Fibroblast of the conjunctiva (primary cell): ENCODE measurements around the gene OCA2.

Experiments
- DNase-seq: peaks from one replicate; pipeline ENCODE4 v3.0.0-alpha.2; 2010; ENCODE audit warnings: low read depth

The OCA2 gene

DNA sequence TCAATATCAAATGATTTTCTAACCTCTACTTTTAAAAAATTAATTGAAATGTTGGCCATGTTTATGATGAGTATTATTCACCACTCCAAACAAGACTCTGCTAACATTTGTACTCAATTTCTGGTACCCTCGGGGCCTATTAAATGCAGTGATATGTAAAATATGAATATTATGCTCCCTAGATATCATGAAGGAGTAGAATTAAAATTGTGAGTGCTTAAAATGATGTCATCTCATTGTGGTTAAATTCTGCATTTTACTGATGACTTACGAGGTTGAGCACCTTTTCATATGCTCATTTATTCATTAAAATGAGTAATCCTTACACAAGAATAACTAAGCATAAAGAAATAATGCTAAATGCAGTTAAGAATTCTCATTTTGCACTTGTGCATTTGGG is 159.9 kb downstream of the OCA2 start:
- DNase-seq = no peak

GRCh38 chr15:27937851-27938250 is 161.3 kb downstream of the OCA2 start:
- no peak for DNase-seq

GRCh38 chr15:27936164-27936563 is 163.0 kb downstream of the OCA2 start:
- DNase-seq = no peak

DNA sequence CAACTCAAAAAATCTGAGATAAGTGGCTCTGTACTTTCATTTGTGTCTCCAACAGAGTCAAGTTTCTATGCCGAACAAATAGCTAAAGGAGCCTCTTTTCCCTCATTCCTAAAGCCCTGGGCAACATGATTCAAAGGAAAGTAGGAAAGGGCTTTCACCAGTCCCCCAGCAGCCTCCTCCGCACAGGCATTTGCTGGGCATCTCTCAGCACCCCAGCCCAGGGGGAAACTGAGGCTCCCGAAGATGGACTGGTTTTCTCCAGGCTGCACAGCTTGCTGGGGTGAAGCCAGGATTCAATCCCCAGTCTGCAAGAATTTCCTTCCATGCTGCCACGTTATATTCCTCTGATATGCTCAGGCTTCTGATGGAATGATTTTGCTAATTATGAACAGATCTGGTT is 163.8 kb downstream of the OCA2 start:
- DNase-seq = no peak

DNA sequence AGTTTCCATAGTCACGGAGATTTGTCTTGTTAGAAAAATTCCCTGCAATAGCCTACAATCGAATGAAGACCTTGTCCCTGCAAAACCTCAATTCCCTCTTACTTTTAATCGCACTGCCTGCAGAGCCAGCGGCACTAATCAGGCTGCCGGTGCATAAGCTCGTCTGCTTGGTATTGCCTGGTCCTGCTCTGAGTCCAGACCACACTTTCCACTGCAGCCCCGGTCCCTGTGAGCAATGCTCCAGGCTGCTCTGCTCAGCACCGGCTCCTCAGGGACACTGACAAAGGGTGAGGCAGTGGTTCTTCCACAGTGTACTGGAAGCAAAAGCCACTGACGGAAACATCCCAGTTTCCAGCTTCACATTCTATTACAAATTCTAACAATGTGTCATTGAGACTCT is 164.3 kb downstream of the OCA2 start:
- no peak for DNase-seq

DNA sequence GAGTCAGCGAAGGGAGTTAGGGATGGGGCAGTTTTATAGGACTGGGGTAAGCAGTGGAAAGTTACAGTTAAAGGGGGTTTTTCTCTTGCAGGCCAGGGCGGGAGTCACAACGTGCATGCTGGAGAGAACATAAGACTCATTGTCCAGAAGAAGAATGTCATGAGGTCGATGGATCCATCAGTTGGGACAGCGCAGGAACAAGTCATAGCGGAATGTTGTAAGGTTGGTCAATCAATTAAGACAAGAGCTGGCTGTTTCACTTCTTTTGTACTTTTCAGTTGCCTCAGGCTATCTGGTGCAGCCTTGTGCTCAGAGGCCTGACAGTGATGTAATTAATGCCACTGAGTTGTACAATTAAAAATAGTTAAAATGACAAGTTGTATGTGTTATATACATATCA is 165.6 kb downstream of the OCA2 start:
- no peak for DNase-seq

- DNase-seq = no peak
Observed at GRCh38 chr15:27932600-27932999, 166.5 kb downstream of the OCA2 start.

DNA sequence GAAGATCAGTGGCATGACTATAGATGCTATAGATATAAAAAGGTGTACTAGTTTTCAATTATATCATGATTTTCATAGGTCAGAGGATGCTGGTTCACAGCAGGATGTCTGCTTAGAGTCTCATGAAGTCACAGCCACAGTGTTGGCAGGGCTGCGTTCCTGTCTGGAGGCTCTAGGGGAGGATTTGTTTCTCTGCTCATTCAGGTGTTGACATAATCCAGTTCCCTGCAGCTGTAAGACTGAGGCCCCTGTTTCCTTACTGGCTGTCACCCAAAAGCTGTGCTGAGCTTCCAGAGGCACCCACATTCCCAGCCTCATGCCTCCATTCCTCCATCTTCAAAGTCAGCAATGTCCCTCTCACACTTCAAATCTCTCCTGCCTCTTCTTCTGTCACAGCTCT is 170.7 kb downstream of the OCA2 start:
- no peak for DNase-seq

- no peak for DNase-seq
Observed at GRCh38 chr15:27912283-27912682, 186.8 kb downstream of the OCA2 start.

DNA sequence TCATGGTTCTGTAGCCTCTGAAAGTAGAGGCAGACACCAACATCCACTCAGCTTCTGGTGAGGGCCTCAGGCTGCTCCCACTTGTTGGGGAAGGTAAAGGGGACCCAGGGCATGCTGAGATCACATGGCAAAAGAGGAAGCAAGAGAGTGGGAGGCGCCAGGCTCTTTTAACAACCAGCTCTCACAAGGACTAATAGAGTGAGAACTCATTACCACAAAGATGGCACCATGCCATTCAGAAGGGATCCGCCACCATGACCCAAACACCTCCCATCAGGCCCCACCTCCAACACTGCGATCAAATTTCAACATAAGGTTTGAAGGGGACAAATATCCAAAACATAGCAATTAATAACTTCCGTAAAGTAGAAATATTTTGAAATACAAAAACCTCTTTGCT is 192.3 kb downstream of the OCA2 start:
- DNase-seq = no peak

DNA sequence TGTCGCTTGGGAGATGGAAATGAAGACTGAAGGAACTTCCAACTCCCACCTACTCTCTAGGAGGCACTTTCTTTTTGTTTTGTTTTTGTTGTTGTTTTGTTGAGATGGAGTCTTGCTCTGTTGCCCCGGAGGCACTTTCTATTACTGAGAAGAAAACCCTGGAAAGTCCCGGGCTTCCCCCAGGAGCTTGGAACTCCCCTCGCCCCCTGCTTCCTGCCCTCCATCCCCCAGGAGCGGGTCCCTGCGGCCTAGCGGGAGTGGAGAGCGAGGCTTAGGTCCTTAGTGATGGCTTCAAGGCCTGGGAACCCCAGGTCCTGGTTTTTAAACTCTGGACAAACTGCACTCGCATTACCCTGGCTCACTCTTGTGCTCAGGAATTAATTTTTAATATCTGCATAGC is 195.7 kb downstream of the OCA2 start:
- DNase-seq = no peak

- no peak for DNase-seq
Observed at GRCh38 chr15:27902680-27903385, 196.3 kb downstream of the OCA2 start.

DNA sequence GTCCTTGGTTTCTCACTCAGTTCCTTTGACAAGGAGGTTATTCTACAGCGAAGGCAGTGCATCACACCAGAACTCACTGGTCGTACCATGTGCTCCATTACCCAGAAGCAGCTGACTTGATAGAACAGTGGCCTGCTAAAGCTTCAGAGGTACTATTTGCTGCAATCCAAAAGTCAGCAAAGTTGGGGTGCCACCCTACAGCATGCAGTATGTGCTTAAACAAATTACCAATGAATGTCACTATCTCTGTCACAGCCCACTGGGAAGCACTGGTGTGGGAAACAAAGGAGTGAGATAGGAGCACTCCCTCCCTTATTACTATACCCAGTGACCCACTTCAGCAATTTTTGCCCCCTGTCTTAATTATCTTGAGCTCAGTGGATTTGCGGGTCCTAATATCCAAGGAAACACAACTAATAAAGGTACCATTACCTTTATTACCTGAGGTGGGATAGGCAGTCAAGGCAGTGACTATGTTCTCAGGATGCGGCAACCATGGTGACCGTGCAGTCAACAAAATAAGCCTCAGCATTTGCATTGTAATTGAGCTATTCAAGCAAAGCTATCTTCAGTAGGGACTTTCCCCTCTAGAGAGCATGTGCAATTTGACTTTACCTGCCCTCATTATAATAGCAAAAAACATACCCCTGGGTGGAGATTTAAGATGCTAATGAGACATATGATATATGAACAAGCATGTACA is 199.4 kb downstream of the OCA2 start:
- no peak for DNase-seq

- no peak for DNase-seq
Observed at GRCh38 chr15:27897481-27897880, 201.6 kb downstream of the OCA2 start.

- DNase-seq = no peak
Observed at GRCh38 chr15:27894645-27895044, 204.5 kb downstream of the OCA2 start.

- DNase-seq = no peak
Observed at GRCh38 chr15:27889258-27889657, 209.9 kb downstream of the OCA2 start.

GRCh38 chr15:27885201-27885600 is 213.9 kb downstream of the OCA2 start:
- no peak for DNase-seq

DNA sequence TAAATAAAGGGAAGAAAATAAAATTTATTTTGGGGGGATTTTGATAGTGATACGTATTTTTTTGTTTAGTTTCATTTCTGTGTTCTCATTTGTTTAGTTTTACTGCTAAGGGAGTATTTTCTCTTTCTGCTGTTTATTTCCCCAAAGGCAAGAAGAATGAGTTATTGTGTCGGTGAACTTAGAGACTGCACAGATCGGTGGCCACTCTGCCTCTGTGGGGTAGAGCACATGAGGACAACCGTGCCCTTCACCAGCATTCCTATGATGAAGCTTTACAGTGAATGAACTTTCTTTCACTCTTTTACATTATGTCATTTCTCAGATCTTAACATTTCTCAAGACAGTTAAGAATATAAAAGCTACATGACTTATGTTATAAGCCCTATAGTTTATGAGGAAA is 214.4 kb downstream of the OCA2 start:
- no peak for DNase-seq

GRCh38 chr15:27878841-27879240 is 220.3 kb downstream of the OCA2 start:
- DNase-seq = no peak

DNA sequence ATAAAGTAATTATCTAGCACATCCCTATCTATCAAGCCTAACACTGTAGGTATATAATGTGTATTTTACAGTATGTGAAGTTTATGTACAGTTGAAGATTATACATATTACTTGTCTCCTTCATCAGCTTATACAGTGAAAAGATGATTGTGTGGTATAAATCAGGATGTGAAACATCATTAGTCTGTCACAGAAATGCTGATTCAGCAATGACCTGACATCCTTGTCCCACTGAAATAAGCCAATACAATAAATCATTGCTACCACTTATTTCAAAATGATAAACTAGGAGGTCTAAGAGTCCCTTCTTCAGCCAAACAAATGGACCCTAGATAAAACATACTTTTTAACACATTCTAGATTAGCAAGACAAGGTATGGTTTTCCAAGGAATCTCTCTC is 225.3 kb downstream of the OCA2 start:
- DNase-seq = no peak

GRCh38 chr15:27873039-27873438 is 226.1 kb downstream of the OCA2 start:
- DNase-seq = no peak

DNA sequence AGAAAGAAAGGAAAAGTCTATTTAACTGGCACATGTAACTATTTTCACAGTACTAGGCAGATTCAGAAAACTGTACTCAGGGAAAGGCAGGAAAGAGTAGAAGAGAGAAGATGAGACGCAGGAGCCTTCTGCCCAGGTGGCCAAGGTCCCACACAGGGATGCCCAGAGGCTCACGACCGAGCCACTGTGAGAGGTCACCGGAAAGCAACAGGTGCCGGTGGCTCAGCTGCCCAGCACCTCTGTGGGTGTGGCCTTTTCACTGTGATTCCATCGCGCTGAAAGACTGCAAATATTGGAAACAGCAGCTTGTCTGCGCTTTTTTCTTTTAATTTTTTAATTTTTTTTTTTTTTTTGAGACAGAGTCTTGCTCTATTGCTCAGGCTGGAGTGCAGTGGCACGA is 226.8 kb downstream of the OCA2 start:
- no peak for DNase-seq

GRCh38 chr15:27871902-27872260 is 227.2 kb downstream of the OCA2 start:
- DNase-seq = no peak
